HG03135 (cell line): Measurements from ENCODE around the gene EHBP1.

Experiments used
- ATAC-seq: cut with Tn5 transposase; IDR thresholded peaks from one replicate; pipeline ENCODE4 v1.9.1; 2021; ENCODE audit warnings: mild to moderate bottlenecking, moderate library complexity; ENCODE audit not compliant: unreplicated experiment

EHBP1 gene

DNA sequence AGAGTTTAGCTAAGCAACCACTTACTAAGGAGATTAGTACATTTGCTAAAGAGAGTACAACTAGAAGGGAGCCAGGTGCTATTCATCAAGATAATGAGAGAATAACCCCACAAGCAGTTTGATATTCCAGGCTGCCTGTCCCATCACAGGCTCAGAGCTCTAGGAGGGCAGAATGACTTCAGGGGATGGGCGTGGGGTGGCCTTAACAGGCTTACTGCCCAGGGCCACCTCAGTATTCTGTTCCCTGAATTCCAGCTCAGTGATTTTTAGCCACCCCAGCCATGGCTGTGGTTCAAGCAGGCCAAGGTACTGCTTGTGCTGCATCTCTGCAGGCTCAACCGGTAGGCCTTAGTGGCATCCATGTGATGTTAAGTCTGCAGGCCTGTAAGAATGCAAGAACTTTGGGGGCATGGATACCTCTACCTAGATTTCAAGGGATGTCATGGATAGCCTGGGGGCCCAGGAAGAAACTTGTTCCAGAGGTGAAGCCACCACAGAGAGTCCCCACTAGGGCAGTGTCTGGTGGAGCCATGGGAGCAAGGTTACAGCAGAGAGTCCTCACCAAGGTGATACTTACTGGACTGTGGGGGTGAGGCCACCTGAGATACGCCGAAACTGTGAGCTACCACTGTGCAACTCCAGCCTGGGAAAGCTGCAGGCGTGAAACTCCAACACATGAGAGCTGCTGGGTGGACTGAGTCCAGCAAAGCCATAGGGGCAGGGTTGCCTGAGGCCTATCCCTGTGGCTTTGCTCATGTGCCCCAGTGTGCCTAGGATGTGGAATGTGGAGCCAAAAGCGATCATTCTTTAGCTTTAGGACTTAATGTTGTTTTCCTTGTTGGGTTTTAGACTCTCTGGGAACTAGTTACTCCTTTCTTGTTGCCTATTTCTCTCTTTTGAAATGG lies 107.7 kb downstream of the EHBP1 start:
- no peak for ATAC-seq

DNA sequence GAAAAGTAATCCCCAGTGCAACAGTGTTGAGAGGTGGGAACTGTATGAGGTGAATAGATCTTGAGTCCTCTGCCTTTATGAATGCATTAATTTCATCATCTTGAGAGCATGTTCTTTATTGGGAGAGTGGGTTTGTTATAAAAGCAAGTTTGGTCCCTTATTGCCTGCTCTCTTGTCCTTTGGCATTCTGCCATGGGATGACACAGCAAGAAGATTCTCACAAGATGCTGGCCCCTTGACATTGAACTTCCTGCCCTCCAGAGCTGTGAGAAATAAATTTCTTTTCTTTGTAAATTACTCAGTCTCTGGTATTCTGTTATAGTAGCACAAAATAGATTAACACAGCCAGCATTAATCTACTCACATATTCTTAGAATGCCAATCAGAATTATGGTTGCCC lies 108.6 kb downstream of the EHBP1 start:
- no peak for ATAC-seq

DNA sequence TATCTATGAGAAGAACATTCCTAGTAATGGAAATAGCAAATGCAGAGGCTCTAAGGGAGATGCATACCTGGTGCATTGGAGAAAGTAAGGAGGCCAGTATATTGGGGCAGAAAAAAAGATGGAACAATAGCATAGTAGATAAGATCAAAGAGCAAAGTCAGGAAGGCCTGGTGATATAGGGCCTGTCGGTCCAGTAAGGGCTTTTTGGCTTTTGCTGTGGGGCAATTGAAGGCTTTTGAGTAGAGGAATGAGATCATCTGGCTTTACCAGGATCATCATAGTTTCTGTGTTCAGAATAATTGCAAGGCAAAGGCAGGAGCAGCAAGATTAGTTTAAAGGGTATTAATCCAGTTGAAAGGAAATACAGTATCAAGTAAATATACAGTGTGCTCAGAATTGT lies 111.8 kb downstream of the EHBP1 start:
- ATAC-seq, result no peak

DNA sequence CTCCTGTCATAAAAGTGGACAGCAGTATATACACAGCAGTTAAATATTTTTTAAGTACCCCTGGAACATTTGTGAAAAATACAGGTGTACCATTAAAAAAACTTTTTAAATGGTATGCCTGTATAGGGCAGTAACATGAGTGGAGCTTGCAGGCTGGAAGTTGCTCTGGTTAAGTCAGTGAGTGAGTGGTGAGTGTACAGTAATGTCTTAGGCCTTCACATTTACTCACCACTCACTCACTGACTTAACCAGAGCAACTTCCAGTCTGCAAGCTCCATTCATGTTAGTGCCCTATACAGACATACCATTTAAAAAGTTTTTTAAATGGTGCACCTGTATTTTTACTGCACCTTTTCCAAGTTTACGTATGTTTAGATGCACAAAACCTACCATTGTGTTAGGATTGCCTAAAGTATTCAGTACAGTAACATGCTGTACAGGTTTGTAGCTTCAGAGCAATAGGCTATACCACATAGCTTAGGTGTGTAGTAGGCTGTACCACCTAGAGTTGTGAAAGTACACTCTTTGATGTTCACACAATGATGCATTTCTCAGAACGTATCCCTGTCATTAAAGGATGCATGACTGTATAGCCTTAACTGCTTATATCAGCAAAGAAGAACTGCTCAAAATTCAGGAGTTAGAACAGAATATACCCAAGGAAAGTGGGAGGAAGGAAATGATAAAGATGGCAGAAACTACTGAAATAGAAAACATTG lies 112.6 kb downstream of the EHBP1 start:
- no peak for ATAC-seq

DNA sequence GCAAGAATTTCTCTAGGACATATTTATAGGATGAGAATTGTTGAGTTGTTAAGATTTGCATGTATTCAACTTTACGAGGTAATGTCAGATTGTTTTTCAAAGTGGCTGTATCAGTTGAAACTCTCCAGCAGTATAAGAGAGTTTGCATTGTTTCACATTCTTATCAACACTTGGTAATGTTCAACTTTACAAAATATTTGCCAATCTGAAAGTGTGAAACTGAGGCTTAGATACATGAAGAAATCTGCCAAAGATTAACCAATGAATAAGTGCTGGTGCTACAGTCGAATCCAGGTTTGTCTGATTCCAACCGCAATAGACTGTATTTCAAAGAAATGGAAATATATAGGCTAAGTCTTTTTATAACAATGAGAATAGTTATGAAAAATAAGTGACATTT lies 117.0 kb downstream of the EHBP1 start:
- no peak for ATAC-seq

DNA sequence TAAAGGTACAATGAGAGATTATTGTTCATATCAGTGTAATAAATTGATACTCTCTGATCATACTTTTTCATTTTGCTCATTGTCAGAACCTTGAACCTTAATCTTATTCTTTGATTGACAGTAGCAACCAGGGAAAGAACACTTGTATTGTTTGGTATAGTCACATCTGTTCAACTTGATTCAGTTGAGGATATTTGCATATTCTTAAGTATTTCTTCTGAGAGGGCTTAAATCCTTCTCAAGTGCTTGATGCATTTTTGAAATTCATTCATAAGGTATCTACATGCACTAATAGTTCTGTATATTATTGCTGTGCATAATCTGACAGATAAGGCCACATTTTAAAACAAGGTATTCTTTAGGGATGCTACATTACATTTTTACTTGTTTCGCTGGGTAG lies 118.9 kb downstream of the EHBP1 start:
- ATAC-seq, result no peak

DNA sequence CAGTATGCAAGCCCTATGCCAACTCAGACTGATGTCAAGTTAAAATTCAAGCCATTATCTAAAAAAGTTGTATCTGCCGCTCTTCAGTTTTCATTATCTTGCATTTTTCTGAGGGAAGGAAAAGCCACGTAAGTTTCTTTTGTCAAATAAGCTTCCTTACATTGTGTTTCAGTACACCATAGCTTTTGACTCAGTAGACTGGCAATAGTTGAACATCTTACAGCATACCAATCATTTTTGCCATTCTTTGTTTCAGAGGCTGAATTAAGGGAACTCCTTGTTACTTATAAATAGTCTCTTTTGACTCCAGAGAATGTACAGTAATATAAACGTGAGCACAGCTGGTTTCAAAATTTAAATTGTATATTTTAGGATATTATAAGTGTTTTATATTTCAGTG lies 120.6 kb downstream of the EHBP1 start:
- ATAC-seq, result no peak

DNA sequence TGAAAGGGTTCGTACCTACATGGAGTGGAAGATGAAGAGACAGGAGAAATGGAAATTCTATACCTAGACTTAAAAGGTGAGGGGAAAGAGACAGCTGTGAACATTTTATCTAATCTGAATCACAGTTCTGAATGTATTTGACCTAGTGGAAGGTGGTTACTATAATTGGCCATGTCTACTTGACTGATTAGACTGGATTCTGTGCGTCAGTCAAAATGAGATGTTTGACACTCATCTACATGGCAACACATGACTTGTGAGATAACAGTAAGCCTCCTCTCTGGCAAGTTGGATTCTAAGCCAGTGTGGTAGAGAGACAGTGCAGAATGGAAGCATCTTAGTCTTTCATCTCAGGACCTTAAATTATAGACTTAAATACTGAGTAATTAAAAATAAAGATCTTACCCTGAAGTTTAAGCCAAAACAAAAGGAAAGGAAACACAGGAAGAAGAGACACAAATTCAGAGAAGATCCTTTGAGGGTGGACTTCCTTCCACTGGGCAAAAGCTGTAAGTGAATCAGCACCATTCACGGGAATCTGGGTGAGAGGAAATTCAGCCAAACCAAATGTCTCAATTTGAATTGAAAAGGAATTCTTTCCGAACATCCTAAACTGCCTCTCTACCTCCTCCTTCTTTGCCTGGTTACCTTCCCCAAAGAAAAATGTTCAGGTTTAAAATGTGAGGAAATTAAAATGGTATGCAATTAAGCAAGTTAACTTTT lies 121.6 kb downstream of the EHBP1 start:
- ATAC-seq, result no peak

DNA sequence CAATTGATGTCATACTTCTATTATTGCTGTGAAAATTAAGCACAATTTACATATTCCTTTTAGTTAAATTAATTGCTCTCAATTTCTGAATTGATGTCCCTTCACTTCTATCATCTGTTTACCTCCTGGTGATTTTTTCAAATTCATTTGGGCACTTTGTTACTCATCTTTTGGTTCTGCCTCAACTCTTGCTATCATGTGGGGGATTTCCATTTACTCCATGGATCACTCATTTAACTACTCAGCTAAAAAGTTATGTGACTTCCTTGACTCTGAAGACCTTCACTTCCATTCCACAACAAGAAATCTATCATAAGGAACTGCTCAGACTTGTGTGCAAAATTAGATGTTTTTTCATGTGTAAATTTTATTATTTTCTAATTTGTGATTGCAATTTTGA lies 126.2 kb downstream of the EHBP1 start:
- no peak for ATAC-seq

DNA sequence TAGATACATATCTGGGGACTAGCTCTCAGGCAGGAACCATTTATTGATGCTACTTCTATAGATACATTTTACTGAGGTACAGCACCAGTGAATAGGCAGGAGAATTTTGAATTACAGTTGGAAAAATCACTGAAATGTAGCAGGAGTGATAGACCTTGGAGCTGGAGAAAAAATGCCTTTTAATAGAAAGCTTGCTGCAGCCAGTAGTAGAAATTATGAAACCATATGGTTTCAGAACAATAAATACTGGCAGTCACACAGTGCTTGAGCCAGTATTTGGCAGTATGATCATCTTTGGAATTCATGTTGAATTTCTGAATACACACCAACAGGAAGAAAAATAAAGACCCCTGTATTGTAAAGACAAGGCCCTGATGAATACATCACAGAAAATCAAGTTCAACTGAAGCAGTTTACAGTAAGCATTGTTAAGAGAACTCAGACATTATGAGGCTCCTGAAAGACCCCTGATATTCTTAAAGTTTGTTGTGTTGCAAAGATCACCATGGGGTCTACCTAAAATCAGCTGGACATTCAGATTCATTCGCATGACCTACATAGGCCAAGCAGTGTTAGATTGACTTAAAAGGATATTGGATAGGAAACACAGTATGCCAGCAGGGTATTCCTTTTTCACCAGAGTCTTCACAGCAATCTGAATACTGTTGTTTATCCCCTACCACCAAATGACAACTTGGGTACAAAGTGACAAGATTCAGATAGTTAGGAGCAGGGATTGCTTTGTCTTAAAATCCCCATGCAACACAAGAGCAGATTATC lies 139.0 kb downstream of the EHBP1 start:
- ATAC-seq, result no peak

DNA sequence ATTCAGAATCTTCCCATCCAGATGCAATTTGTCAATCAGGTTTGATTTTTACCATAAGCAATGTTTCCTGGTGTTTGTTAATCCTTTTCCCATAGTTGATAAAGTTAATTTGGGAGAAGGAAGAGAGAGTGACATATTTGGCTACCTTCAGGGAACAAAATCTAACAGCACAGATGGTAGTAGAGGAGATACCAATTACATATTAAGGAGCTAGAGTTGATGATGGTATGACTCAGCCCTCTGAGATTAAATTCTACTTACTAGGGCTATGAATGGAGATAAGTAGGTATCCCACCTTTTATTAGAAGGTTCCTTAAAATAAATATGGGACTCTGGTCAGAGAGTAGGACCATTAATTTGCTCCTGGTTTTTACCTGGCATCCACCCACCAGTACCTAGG lies 139.7 kb downstream of the EHBP1 start:
- no peak for ATAC-seq

DNA sequence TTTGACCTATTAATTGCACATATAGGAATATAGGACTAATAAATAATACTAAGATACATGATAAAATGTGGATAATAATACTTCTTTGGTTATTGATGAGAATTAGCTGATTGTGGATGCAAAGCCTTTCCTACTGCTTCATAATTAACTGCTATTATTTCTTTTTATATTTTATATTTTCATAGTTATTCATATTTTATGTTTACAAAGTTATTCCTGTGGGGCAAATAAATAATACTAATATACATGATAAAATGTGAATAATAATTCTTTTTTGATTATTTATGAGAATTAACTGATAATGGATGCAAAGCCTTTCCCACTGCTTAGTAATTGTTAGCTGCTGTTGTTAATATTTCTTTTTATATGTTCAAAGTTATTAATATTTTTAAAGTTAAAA lies 146.7 kb downstream of the EHBP1 start:
- no peak for ATAC-seq

DNA sequence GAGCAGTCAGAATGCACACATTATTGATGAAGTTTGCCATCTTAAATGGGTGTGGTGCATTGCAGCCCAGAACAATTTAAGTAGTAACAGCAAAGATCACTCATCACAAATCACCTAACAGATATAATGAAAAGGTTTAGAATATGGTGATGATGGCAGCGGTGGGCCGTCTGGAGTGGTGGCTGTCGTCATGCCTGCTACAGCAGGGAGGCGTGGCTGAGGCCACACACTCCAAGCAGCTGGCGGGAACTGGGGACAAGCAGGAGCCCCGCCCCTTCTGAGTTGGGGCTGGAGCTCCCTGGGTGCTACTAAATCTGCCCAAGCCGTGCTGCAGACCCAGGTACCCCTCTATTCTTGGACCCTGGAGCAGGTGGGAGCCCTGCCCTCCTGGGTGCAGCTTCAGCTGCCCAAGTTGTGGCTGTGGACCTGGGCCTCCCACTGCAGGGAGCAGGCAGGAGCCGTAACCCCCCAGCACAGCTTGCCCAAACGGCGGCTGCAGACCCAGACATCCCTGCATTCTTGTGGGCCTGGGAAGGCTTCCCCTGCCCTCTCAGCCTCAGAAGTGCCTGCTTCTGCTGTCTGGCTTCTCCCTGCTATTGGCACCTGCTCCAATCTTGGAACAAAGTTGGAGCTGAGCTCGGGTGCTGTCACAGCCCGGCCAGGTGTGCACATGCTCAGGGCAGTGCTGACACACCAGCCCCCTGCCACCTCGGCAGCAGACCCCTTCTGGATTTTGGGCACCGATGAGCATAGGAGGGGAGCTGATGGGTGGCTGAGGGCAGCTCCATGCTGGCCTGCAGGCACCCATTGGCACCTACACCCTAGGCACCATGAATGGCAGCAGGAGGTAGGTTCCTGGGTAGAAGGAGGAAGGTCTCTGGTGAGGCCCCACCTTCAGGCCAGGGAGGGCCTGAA lies 149.3 kb downstream of the EHBP1 start:
- no peak for ATAC-seq

DNA sequence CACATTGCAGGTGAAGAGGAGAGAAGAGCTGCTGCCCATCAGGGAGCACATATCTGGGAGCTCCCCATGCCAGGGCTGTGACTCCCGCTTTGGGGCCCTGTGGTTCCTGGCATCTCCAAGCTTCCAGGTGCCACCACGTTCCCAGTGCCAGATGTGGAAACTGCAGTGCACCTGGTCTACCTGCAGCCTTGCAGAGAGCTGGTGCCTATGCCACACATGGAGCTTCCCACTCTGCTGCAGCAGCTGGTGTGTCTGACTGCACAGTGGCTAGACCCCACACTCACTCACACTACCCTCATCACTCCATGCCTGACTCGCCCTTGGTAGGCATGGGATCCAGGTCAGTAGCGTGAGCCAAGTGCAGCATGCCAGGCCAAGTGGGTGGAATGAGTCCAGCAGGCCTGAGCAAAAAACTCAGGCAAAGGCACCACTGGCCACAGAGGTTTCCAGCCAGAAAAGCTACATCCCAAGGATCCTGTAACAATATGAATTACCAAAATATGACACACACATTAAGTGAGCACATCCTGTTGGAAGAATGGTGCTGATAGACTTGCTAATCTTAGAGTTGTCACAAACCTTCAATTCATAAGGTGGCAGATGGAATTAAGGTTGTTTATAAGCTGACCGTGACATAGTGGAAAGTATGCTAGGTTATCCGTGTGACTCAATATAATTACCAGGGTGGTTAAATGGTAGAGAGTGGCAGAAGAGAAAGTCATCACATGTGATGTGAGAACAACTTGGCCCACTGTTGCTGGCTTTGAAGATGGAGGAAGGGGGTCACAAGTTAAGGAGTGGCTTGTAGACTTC lies 150.9 kb downstream of the EHBP1 start:
- no peak for ATAC-seq

DNA sequence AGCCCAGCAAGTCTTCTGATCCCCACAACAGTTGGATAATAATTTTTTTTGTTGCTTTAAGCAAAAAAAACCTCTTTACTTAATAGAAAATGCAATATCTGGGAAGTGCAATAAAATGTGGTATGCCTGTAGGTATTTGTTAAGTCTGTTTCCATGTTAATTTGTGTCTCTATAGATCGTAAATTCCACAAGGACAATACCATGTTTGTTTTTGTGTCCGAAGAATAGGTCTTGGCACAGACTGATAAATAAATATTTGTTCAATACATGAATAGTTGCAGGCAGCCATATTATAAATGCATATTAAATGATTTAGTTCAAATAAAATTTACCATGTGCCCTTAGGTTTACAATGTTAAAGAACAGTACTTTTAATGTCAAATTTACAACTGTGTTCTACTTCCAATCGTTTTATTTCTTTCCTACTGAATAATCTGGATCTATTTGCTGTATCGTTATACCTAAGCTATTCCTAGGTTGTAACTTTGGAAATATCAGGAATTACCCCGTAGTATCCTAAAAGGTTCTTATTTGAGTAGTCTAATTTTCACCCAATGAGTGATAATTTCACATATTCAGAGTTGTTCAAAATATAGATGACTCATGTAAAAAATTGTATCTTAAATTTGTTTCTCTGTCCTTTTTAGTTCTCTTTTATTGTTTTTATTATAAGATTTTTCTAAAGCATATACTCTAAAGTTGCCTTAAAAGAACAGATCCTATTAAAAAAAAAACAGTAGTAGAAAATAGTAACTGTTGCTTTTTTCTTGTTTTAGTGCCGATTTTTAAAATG lies 151.8 kb downstream of the EHBP1 start:
- no peak for ATAC-seq

DNA sequence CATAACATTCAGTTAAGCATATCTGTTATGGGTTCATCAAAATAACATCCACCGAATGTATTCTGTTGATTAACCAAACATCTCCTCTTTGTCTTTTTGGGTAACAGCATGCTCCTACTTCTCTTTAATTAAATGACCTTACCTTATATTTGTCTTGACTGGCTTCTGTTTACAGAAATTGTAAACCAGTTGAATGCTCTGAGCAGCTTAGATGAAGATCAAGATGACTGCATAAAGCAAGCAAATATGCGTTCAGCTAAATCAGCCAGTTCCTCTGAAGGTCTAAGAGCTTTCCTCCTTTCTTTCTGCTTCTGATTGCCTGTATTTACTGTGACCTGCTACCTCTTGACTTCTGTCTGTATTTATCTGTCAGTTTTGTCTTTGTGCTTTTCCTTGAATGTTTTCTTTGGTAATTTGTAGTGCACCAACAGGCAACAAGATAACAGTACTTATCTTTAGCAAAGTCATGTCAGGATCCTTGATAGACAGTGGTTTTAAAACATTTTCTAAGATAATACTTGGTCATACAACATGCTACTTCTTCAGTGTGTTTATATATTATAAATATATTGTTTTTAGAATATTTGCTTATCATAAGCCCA lies 152.8 kb downstream of the EHBP1 start:
- ATAC-seq, result no peak

DNA sequence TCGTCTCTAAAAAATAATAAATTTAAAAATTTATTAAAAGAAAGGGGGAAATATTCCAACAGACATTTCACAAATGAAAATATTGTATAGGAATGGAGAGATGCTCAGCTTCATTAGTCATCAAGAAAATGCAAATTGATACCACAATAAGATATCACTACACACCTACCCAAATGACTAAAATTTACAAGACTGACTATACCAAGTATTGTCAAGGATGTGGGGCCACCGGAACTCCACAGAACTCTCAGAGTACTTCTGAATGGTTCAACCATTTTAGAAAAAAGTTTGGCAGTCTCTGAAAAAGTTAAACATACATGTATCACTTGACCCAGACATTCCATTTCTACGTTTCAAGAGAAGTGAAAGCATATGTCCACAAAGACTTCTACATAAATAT lies 163.4 kb downstream of the EHBP1 start:
- no peak for ATAC-seq

DNA sequence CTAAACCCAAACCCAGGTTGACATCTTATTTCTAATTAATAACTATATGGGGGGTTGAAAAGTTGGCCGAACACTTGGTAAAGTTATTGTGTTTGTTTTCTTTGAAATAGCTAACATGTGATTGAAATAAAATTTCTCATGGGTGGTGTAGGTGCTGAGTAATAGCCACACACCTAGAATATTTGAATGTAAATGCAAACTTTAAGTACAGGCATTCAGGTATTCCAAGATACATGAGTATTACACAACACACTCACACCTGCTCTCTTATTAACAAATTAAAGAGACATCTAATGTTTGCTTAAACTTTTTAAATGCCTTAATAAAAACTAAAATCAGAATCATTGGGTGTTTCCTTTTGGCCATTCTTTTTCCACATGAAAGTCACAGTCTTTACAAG lies 165.5 kb downstream of the EHBP1 start:
- ATAC-seq, result no peak
